Measurements from ENCODE around the gene TRPM4. TPM values are rescaled to one million over a fixed set of nuclear protein-coding genes. Genes with fewer than 3 reads are reported as not detected.

The TRPM4 gene
- total RNA-seq, 3 donors from 2014 or later: 182 to 398 (median 274) TPM

DNA sequence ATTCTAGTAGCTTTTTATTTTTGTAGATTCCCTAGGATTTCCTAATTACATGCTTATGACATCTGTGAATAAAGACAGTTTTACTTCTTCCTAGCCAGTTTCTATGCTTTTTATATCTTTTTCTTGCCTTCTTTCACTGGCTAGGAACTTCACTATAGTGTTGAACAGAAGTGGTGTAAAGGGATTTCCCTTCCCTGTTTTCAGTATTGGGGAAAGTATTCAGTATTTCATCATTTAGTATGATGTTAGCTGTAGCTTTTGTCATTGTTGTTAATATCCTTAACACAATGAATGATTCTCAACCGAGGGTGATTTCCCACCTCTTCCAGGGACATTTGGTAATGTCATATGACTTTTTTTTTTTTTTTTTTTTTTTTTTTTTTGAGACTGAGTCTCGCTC, 90.1 kb downstream of the TRPM4 start:
- Histone ChIP-seq H3K4me3 (no peak overlapping the region), H3K9me3 (no peaks in the 10 kb centered on the region), H3K4me1 (ENCODE audit: low read depth) (no peaks in the 10 kb centered on the region), H3K36me3 (ENCODE audit: low read depth) (no peaks in the 10 kb centered on the region)
- no peak for DNase-seq
- no peak for ATAC-seq
- intact Hi-C loops (cut with DNase I, micrococcal nuclease): no loop called here
- TF ChIP-seq, protein P1, sequence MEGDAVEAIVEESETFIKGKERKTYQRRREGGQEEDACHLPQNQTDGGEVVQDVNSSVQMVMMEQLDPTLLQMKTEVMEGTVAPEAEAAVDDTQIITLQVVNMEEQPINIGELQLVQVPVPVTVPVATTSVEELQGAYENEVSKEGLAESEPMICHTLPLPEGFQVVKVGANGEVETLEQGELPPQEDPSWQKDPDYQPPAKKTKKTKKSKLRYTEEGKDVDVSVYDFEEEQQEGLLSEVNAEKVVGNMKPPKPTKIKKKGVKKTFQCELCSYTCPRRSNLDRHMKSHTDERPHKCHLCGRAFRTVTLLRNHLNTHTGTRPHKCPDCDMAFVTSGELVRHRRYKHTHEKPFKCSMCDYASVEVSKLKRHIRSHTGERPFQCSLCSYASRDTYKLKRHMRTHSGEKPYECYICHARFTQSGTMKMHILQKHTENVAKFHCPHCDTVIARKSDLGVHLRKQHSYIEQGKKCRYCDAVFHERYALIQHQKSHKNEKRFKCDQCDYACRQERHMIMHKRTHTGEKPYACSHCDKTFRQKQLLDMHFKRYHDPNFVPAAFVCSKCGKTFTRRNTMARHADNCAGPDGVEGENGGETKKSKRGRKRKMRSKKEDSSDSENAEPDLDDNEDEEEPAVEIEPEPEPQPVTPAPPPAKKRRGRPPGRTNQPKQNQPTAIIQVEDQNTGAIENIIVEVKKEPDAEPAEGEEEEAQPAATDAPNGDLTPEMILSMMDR (IDR thresholded peaks at IDR 0.05): no peak

DNA sequence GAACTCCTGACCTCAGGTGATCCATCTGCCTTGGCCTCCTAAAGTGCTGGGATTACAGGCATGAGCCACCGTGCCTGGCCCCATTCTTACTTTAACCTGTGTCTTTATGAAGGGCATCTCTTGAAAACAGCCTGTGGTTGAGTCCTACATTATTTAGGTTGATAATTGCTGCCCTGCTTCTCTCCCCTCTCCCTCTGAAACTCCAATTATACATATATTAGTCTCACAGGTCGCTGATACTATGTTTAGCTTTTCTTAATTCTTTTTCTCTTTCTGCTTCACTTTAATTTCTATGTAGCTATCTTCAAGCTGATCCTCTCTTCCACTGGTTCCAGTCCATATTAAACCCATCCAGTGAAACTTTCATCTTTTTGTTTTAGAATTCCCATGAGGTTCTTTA, 92.3 kb downstream of the TRPM4 start:
- Histone ChIP-seq H3K4me3 (no peak overlapping the region), H3K36me3 (ENCODE audit: low read depth) (no peaks in the 10 kb centered on the region), H3K4me1 (ENCODE audit: low read depth) (no peaks in the 10 kb centered on the region), H3K9me3 (no peaks in the 10 kb centered on the region)
- TF ChIP-seq, protein P1 (IDR thresholded peaks at IDR 0.05): no peak
- no peak for DNase-seq
- intact Hi-C loops (cut with DNase I, micrococcal nuclease): no loop called here
- ATAC-seq: no peak

DNA sequence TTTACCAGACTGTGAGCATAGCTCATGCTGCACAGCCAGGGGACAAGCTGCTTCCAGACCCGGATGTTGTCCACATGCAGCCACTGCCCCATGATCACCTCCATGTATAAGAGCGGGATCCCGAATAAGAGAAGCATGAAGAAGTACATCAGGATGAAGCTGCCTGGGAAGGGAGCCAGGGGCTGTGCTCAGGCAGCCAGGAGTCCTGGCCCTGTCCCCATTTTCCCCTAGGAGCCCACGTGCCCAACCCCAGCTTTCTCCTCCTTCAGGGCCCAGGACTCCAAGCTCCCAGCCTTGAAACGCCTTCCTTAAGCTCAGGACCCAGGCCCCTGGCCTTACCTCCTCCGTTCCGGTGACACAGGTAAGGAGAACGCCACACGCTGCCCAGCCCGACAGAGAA, 98.1 kb downstream of the TRPM4 start:
- peaks cover 11% of the 10 kb centered on the region for H3K9me3 ChIP-seq

DNA sequence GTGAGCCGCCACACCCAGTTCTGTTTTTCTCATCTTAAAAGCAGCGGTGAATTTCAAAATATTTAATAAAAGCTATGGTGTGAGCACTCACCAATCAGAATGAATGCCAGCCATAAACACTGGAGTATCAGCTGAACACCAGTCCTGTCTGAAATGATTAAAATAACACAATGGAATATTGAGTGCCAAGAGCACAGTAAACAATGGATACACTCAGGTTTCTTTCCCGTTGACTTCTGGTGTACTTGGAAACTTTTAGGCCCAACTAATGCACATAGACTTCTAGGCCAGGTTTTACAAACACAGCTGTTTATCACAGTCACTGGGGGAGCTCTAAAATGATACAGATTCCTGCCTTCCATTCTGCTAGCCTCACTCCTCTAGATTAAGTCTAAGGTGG, 99.1 kb downstream of the TRPM4 start:
- ATAC-seq: no peak
- DNase-seq: no peak
- Histone ChIP-seq H3K36me3 (ENCODE audit: low read depth) (no peaks in the 10 kb centered on the region), H3K4me1 (ENCODE audit: low read depth) (no peaks in the 10 kb centered on the region), H3K4me3 (no peak overlapping the region), H3K9me3 (peaks cover 11% of the 10 kb centered on the region)
- TF ChIP-seq, protein P1 (IDR thresholded peaks at IDR 0.05): no peak
- intact Hi-C loops (cut with DNase I, micrococcal nuclease): no loop called here

More for the DNA sequence above, 98.1 kb downstream of the TRPM4 start:
- no peaks in the 10 kb centered on the region for H3K4me1 ChIP-seq (ENCODE audit: low read depth)
- H3K4me3 ChIP-seq: no peak overlapping the region
- ATAC-seq (no peak), DNase-seq (no peak)
- no peaks in the 10 kb centered on the region for H3K36me3 ChIP-seq (ENCODE audit: low read depth)
- intact Hi-C loops (cut with DNase I, micrococcal nuclease): no loop called here
- TF ChIP-seq, protein P1 (IDR thresholded peaks at IDR 0.05): no peak

Other genes starting within 250 kb of the TRPM4 start
- gene DHDH, start 224.1 kb upstream of the TRPM4 start, total RNA-seq: under 1 TPM in 1 of 3 donors, not detected in 2; 0.52 TPM
- gene BAX, start 202.9 kb upstream of the TRPM4 start, total RNA-seq: 100 to 1,000 TPM in 2 of 3 donors, 10 to 100 TPM in 1; 90.2 to 128 (median 125) TPM
- gene FTL, start 192.5 kb upstream of the TRPM4 start, total RNA-seq: 1,000 to 10,000 TPM; 1,659 to 1,792 (median 1,691) TPM
- gene GYS1, start 164.5 kb upstream of the TRPM4 start, total RNA-seq: 10 to 100 TPM; 40.1 to 49.3 (median 40.2) TPM
- 10 to 100 TPM; 47.4 to 68.8 (median 57.3) TPM for gene RUVBL2, start 163.9 kb upstream of the TRPM4 start, total RNA-seq
- gene LHB, start 140.7 kb upstream of the TRPM4 start, total RNA-seq: under 1 TPM in 1 of 3 donors, not detected in 2; 0.65 TPM
- not detected for gene CGB3, start 133.5 kb upstream of the TRPM4 start, total RNA-seq
- gene CGB2, start 125.9 kb upstream of the TRPM4 start, total RNA-seq: not detected
- gene CGB1, start 120.9 kb upstream of the TRPM4 start, total RNA-seq: not detected
- gene CGB5, start 113.9 kb upstream of the TRPM4 start, total RNA-seq: not detected
- gene CGB8, start 108.7 kb upstream of the TRPM4 start, total RNA-seq: not detected
- not detected for gene CGB7, start 100.0 kb upstream of the TRPM4 start, total RNA-seq
- not detected for gene NTF4, start 93.0 kb upstream of the TRPM4 start, total RNA-seq
- not detected for gene KCNA7, start 85.1 kb upstream of the TRPM4 start, total RNA-seq
- 100 to 1,000 TPM; 136 to 257 (median 200) TPM for gene SNRNP70, start 72.3 kb upstream of the TRPM4 start, total RNA-seq
- 10 to 100 TPM in 2 of 3 donors, 1 to 10 TPM in 1; 7.2 to 20.4 (median 11.7) TPM for gene LIN7B, start 43.4 kb upstream of the TRPM4 start, total RNA-seq
- 1 to 10 TPM; 1.8 to 3.2 (median 2.1) TPM for gene C19orf73, start 38.6 kb upstream of the TRPM4 start, total RNA-seq
- gene PPFIA3, start 38.2 kb upstream of the TRPM4 start, total RNA-seq: 10 to 100 TPM; 15.1 to 21.4 (median 19.6) TPM
- 1 to 10 TPM in 2 of 3 donors, under 1 TPM in 1; 0.73 to 1.9 (median 1.2) TPM for gene HRC, start 2.4 kb upstream of the TRPM4 start, total RNA-seq
- 1 to 10 TPM in 1 of 3 donors, under 1 TPM in 2; 0.36 to 3.7 (median 0.52) TPM for gene SLC6A16, start 167.4 kb downstream of the TRPM4 start, total RNA-seq
- gene CD37, start 177.6 kb downstream of the TRPM4 start, total RNA-seq: 10 to 100 TPM in 2 of 3 donors, 1 to 10 TPM in 1; 5.6 to 11.2 (median 10.1) TPM
- gene TEAD2, start 204.6 kb downstream of the TRPM4 start, total RNA-seq: 10 to 100 TPM in 2 of 3 donors, 1 to 10 TPM in 1; 9.8 to 64.0 (median 21.8) TPM
- gene DKKL1, start 206.1 kb downstream of the TRPM4 start, total RNA-seq: under 1 TPM in 1 of 3 donors, not detected in 2; 0.44 TPM
- gene KASH5, start 230.5 kb downstream of the TRPM4 start, total RNA-seq: not detected

All from mucosa of descending colon (tissue), 3 donors.